Midbrain (tissue), 1 donor: ENCODE measurements around the gene ZBTB48.
A peak's percentile ranks its signal among the peaks of the same experiment; 100 is the strongest.

ENCODE experiments used
- DNase-seq: peaks from one replicate; lab custom pipeline; 2025; lab: John Stamatoyannopoulos, UW

The ZBTB48 gene

GRCh38 chr1:6572653-6573383 is 7.0 kb upstream of the ZBTB48 start:
- no peak for DNase-seq

GRCh38 chr1:6574025-6574620 is 5.7 kb upstream of the ZBTB48 start:
- DNase-seq: no peak

DNA sequence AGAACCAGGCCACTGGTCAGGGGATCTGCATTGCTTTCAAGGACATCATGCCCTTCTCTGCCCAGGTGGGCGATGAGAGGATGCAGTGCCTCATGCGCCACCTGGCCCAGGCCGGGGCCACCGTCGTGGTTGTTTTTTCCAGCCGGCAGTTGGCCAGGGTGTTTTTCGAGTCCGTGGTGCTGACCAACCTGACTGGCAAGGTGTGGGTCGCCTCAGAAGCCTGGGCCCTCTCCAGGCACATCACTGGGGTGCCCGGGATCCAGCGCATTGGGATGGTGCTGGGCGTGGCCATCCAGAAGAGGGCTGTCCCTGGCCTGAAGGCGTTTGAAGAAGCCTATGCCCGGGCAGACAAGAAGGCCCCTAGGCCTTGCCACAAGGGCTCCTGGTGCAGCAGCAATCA is 5.0 kb upstream of the ZBTB48 start:
- DNase-seq: no peak

DNA sequence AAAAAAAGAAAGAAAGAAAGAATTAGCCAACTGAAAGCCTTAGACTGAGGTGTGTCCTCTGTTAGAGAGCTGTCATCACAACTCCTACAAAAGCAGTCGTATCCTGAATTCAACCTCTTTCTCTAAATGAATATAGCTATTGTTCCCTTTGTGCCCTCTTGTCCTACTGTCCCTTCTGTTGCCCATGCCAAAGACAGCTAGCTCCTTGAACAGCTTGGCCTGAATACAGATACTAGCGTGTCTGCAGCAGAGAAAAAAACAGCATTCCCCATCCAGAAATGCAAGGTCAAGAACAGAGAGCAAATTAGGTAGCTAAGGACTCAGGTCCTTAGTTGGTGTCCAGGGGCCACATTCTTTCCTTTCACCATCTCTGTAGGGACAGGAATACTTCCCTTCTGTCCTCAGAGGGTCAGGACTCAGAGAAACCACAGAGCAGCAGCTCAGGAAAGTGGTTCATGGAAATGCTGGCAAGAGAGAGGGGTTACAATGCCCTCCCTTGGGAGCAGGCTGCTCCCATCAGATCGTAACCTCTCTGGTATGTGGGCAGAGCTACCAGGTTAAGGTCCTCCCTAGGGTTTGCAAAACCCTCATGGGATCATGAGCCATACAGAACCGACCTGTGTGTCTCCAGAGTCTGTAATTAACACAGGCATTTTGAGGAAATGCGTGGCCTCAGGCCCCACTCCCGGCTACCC is 1.8 kb upstream of the ZBTB48 start:
- peak; percentile 24 for DNase-seq

DNA sequence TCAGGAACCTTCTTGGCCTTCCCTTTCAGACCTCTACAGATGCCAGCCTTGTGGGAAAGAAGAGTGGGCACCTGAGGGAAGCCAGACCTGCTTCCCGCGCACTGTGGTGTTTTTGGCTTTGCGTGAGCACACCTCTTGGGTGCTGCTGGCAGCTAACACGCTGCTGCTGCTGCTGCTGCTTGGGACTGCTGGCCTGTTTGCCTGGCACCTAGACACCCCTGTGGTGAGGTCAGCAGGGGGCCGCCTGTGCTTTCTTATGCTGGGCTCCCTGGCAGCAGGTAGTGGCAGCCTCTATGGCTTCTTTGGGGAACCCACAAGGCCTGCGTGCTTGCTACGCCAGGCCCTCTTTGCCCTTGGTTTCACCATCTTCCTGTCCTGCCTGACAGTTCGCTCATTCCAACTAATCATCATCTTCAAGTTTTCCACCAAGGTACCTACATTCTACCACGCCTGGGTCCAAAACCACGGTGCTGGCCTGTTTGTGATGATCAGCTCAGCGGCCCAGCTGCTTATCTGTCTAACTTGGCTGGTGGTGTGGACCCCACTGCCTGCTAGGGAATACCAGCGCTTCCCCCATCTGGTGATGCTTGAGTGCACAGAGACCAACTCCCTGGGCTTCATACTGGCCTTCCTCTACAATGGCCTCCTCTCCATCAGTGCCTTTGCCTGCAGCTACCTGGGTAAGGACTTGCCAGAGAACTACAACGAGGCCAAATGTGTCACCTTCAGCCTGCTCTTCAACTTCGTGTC is 995 bp upstream of the ZBTB48 start:
- DNase-seq: no peak

DNA sequence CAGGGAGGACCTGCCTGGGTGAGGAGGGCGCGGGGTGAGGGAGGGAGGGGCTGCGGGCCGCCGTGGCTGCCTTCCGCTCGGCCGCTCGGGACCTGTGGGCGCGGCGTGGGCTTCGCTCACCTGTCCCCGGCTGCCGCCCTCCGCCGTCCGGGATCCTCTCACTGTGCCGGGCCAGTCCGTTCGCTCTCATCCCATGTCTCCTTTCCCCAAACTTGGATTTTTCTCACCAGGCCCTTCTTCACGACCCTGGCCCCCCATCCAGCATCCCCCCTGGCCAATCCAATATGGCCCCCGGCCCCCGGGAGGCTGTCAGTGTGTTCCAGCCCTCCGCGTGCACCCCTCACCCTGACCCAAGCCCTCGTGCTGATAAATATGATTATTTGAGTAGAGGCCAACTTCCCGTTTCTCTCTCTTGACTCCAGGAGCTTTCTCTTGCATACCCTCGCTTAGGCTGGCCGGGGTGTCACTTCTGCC is 362 bp downstream of the ZBTB48 start:
- DNase-seq: no peak

DNA sequence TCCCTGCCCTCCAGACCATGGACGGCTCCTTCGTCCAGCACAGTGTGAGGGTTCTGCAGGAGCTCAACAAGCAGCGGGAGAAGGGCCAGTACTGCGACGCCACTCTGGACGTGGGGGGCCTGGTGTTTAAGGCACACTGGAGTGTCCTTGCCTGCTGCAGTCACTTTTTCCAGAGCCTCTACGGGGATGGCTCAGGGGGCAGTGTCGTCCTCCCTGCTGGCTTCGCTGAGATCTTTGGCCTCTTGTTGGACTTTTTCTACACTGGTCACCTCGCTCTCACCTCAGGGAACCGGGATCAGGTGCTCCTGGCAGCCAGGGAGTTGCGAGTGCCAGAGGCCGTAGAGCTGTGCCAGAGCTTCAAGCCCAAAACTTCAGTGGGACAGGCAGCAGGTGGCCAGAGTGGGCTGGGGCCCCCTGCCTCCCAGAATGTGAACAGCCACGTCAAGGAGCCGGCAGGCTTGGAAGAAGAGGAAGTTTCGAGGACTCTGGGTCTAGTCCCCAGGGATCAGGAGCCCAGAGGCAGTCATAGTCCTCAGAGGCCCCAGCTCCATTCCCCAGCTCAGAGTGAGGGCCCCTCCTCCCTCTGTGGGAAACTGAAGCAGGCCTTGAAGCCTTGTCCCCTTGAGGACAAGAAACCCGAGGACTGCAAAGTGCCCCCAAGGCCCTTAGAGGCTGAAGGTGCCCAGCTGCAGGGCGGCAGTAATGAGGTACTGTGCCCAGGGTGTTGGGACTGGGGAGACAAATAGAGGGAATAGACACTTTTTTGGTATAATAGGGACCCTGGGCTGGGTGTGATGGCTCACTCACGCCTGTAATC is 1.0 kb downstream of the ZBTB48 start:
- DNase-seq: no peak

- DNase-seq: no peak
These were observed 1.9 kb downstream of the ZBTB48 start for GRCh38 chr1:6581561-6582305.

DNA sequence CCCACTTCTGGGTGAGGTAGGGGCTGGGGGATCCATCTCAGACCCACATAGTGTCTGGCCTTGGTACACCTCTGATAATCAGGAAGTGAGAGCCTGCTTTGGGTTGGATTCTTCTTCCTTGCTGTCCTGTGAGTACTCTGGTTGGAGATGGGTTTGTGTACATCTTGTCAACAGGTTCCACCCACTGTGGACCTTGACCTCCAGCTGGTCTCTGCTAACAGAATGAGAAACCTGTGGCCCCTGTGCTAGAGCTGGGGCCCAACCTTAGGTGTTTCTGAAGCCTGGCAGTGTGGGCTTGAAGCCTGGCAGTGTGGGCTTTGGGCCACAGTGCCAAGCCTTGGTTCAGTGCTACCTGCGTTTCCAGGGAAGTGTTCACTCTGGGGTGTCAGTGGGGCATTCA is 2.6 kb downstream of the ZBTB48 start:
- no peak for DNase-seq

DNA sequence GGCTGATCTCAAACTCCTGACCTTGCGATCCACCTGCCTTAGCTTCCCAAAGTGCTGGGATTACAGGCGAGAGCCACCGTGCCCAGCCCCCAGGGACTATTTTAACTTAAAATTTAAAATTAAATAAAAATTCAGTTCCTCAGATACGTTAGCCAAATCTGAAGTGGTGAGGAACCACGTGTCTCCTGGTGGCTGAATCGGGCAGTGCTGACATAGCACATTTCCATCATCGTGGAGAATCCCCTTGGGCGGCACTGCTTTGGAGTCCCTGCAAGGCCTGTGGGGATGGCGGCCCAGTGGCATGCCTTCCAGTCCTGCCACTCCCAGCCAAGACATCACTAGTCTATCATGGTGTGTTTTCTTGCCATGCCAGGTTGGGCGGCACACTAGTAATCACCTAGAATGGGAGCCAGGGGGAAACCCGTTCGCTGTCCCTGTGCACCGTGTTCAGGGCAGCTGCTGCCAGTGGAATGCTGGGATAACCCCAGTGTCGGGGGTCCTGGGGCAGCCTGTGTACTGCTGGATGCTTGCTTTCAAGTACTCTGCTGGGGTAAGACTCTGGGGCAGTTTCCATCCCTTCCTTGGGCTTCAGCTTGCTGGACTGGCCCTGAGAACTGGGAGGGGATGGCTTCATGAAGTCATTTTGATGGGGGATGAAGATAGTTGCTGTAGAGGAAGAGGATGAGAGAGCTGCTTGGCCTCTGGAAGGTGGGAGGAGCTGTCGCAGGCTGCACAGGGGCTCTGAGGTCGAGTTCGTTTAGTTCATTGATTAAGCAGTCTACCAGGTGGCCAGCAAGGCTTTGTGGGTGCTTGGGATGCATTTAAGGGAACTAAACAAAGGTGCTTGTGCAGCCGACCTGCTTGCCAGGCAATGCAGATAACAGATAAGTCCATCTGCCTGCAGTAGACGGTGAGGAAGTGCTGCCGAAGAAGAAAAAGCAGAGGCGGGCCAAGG is 4.6 kb downstream of the ZBTB48 start:
- DNase-seq: no peak

DNA sequence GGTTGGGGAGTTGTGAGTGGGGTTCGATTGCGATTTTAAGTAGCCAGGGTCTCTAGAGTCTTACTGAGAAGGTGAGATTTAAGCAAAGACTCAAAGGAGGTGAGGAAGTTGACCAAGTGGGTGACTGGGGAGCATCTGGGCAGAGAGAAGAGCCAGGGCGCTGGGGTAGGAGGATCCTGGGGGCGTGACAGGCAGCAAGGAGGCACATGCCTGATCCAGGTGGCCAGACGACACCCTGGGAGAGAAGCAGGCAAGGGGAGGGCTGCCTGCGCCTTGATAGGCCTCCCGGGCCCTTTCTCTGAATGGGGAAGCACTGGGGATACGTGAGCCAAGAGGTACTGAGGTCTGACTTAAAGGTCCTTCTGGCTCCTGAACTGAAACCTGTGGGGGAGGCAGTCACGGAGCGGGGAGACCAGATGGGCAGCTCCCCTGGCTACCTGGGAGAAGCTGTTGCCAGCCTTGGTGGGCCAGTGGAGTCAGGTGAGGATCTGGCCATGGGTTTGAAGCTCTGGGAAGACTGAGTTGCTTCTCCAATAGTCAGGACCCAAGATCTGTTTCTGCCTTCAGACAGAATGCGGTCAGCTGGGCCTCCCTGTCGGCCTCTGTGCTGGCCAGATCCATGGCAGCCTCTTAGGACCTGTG is 5.4 kb downstream of the ZBTB48 start:
- no peak for DNase-seq

DNA sequence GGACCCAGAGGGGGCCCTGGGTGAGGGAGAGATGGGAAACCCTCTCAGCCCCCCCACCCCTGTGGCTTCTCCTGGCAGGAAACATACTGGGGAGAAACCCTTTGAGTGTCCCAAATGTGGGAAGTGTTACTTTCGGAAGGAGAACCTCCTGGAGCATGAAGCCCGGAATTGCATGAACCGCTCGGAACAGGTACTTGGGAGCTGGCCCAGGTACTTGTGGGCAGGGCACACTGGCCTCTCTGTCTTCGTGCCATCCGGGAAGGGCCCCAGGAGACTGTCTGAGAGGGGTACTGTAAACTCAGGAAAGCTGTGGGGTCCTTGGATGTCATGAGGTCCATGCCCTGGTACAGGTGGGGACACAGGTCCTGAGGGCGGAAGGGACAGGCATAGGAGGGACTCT is 6.0 kb downstream of the ZBTB48 start:
- DNase-seq: no peak

DNA sequence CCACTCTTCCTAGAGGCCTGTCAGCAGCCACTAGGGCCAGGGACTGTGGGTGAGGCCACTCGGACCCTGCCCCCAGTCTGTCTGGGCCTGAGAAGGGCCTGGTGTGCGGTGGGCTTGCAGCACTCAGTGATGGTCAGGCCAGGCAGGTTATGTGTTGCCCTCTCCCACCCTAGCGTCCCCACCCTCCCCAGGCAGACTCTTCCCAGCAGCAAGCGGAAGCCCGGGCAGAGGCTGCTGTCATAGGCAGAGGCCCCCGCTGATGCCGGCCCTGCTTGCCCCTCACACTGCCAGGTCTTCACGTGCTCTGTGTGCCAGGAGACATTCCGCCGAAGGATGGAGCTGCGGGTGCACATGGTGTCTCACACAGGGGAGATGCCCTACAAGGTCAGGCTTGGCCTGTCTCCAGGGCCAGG is 6.6 kb downstream of the ZBTB48 start:
- DNase-seq: no peak

DNA sequence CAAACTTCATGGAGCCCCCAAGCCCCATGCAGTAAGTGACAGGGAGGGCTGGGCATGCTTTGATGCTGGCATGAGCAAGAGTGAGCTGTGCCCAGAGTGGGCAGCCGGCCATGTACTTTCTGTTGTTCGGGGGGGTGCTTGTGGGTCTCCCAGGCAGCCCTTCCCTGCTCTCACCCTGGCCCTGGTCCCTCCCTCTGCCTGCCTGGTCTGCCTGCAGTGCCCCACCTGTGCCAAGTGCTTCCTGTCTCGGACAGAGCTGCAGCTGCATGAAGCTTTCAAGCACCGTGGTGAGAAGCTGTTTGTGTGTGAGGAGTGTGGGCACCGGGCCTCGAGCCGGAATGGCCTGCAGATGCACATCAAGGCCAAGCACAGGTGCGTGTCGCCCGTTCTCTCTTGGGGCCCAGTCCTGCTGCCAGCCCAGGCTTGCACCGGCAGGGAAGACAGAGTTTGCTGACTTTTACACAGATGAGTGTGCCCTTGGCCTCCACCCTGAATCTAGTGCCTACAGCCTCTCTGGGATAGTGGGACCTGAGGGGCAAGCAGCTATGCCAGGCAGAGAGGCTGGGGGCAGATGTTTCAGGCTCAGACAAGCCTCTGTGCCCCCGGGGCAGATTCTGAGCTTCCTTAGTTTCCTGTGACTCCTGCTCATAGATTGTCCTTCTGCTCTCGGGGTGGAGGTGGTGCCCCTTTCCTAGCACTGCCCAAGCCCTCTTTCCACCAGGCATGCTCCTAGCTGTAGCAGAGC is 7.6 kb downstream of the ZBTB48 start:
- peak; percentile 52 for DNase-seq

DNA sequence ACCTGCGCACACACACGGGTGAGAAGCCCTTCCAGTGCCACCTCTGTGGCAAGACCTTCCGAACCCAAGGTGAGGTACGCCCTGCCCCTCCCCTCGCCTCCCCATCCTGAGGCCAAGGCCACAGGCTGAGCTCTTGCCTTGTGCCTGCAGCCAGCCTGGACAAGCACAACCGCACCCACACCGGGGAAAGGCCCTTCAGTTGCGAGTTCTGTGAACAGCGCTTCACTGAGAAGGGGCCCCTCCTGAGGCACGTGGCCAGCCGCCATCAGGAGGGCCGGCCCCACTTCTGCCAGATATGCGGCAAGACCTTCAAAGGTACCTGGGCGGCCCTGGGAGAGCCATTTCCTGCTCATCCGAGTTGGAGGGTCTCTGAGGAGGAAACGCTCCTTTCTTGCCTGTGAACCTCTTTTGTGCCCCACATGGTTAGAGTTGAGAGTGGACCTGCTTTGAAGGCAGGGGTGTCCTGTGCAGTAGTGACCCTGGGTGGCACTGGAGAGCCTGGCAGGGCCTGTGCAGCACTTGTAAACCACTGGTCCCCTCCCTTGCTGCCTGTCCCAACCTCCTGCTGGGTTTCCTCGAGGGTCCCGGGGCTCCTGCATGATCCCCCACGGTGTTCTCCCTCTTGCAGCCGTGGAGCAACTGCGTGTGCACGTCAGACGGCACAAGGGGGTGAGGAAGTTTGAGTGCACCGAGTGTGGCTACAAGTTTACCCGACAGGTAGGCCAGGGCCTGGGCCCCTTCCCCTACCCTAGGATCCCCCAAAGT is 8.5 kb downstream of the ZBTB48 start:
- DNase-seq: no peak

DNA sequence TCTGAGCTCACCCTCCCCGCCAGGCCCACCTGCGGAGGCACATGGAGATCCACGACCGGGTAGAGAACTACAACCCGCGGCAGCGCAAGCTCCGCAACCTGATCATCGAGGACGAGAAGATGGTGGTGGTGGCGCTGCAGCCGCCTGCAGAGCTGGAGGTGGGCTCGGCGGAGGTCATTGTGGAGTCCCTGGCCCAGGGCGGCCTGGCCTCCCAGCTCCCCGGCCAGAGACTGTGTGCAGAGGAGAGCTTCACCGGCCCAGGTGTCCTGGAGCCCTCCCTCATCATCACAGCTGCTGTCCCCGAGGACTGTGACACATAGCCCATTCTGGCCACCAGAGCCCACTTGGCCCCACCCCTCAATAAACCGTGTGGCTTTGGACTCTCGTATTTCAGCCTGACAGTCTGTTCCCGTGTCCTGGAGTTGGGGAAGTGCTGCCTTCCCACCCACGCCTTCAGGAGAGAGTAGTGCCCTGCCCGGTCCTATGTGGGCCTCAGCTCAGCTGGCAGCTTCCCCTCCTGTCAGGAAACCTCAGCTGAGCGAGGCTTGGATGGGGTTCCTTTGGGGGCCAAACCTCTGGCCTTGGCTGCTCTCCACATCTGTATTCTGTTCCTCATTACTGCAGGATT is 9.2 kb downstream of the ZBTB48 start:
- no peak for DNase-seq

GRCh38 chr1:6590046-6590445 is 10.3 kb downstream of the ZBTB48 start:
- no peak for DNase-seq
